GM18517 (cell line): ENCODE data around the gene ARHGAP33.

Experiments
- ATAC-seq: cut with Tn5 transposase; IDR thresholded peaks from one replicate; pipeline ENCODE4 v1.9.1; 2021; ENCODE audit warnings: mild to moderate bottlenecking, moderate library complexity; ENCODE audit not compliant: unreplicated experiment

The ARHGAP33 gene

GRCh38 chr19:35776102-35776788 is 881 bp downstream of the ARHGAP33 start:
- ATAC-seq = no peak

- no peak for ATAC-seq
These were observed 1.9 kb downstream of the ARHGAP33 start for GRCh38 chr19:35777086-35777841.

- no peak for ATAC-seq
These were observed 2.6 kb downstream of the ARHGAP33 start for GRCh38 chr19:35777961-35778360.

GRCh38 chr19:35779033-35779432 is 3.7 kb downstream of the ARHGAP33 start:
- ATAC-seq = no peak

GRCh38 chr19:35780058-35780457 is 4.7 kb downstream of the ARHGAP33 start:
- no peak for ATAC-seq

GRCh38 chr19:35780717-35781116 is 5.4 kb downstream of the ARHGAP33 start:
- ATAC-seq = no peak

- ATAC-seq = no peak
These were observed 6.3 kb downstream of the ARHGAP33 start for GRCh38 chr19:35781650-35782049.

- ATAC-seq = no peak
These were observed 7.2 kb downstream of the ARHGAP33 start for GRCh38 chr19:35782589-35782988.

- ATAC-seq = no peak
These were observed 8.4 kb downstream of the ARHGAP33 start for GRCh38 chr19:35783469-35784434.

GRCh38 chr19:35784503-35785338 is 9.4 kb downstream of the ARHGAP33 start:
- no peak for ATAC-seq

GRCh38 chr19:35785339-35785627 is 9.9 kb downstream of the ARHGAP33 start:
- no peak for ATAC-seq

- no peak for ATAC-seq
These were observed 11.2 kb downstream of the ARHGAP33 start for GRCh38 chr19:35786299-35787160.

- no peak for ATAC-seq
These were observed 11.9 kb downstream of the ARHGAP33 start for GRCh38 chr19:35787227-35787799.

GRCh38 chr19:35788205-35788960 is 13.0 kb downstream of the ARHGAP33 start:
- no peak for ATAC-seq

- no peak for ATAC-seq
These were observed 14.0 kb downstream of the ARHGAP33 start for GRCh38 chr19:35789195-35789977.

GRCh38 chr19:35789978-35790944 is 14.9 kb downstream of the ARHGAP33 start:
- no peak for ATAC-seq
